Right cardiac atrium (tissue), 5 donors: ENCODE results near the gene TUBB4B. TPM values are rescaled to one million over a fixed set of nuclear protein-coding genes. Genes with fewer than 3 reads are reported as not detected.

Experiments
- ATAC-seq, 2 donors: fragments of 200-7000 bp; cut with Tn5 transposase; one replicate each; pipeline versions ENCODE4 v1.8.0 to v1.9.1; 2020; ENCODE audit warnings: moderate library complexity in 2 of 2, mild to moderate bottlenecking in 1 of 2
- DNase-seq, 3 donors: peaks; one replicate each; pipeline ENCODE4 v3.0.0-alpha.2; 2020
- H3K27ac ChIP-seq: one replicate; pipeline ENCODE4 v1.5.1; 2013; ENCODE audit warnings: mild to moderate bottlenecking, low read length, control low read depth, moderate library complexity
- H3K27me3 ChIP-seq: one replicate; pipeline ENCODE4 v1.6.1; 2013; ENCODE audit not compliant: control insufficient read depth, insufficient read depth
- H3K4me1 ChIP-seq: one replicate; pipeline ENCODE4 v1.6.1; 2013; ENCODE audit warnings: low read length; ENCODE audit not compliant: control insufficient read depth, insufficient read depth
- H3K4me3 ChIP-seq: one replicate; pipeline ENCODE4 v1.5.1; 2013; ENCODE audit warnings: low read length, control low read depth
- H3K9me3 ChIP-seq: one replicate; pipeline ENCODE4 v1.6.1; 2013; ENCODE audit warnings: low read length; ENCODE audit not compliant: control insufficient read depth
- WGBS: extraction: QIAGEN DNeasy Blood & Tissue Kit; methylation state at CpG from one replicate; pipeline ENCODE4 v1.1.7; 2013; 5-methylcytosine and 5-hydroxymethylcytosine counted together
- intact Hi-C, 4 donors: fragments of 100-400 bp; cut with DNase I; formaldehyde crosslinking; loops; one replicate each; pipeline versions ENCODE4 v1.11.0 to v1.14.0; 2022 to 2023
- polyA plus RNA-seq: library from polyadenylated mRNA; stranded (reverse); fragments of 200-250 nt; gene quantifications from one replicate; pipeline ENCODE4 v1.2.3, GENCODE V29; 2013
- total RNA-seq, 4 donors: library from RNA; stranded (reverse); fragmentation: NEBNext Ultra II Directional; extraction: Animal tissue kit (Norgen Biotek cat#: 25700); gene quantifications; one replicate each; pipeline ENCODE4 v1.2.1, GENCODE V29; 2021
- donor health status: healthy with polysubstance abuse.
- donor health status: DM: no; HTN: yes; CAD: no.
- donor health status: DM: no; HTN: no; CAD: no.
- donor health status: DM: no; HTN: yes; CAD: no; lungs with severe emphysema.
- donor health status: DM: yes; HTN: yes; CAD: no.

Gene TUBB4B
- total and polyA plus RNA-seq, 5 donors: 203 to 591 (median 432) TPM

DNA sequence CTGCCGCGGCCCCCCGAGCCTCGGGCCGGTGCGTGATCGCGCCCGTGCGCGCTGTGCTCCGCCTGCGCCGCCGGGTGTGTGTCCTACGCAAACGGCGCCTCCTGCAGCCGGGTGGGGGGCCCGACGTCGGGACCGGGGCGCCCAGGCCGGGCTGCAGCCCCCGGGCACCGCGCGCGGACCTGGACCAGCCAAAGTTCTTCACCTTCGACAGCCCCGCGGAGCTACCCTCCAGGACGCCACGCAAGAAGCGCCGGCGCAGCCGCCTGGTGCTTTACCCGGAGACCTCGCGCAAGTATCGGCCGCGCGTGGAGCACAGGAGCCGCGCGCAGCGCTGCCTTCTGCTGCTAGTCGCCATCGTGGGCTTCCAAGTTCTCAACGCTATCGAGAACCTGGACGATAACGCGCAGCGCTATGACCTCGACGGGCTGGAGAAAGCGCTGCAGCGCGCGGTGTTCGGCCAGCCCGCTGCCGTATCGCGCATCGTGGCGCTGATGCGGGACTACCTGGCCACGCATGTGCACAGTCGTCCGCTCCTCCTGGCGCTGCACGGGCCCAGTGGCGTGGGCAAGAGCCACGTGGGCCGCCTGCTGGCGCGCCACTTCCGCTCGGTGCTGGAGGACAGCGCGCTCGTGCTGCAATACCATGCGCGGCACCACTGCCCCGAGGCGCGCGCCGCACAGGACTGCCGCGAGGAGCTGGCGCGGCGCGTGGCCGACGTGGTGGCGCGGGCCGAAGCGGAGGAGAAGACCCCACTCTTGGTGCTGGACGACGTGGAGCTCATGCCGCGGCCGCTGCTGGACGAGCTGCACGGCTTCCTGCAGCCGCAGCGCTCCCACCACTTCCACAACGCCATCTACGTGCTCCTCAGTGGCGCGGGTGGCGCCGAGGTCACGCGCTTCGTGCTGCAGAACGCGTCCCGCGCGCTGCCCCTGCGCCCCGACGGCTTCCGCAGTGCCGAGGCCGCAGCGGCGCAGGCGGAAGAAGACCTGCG, 37.9 kb downstream of the TUBB4B start:
- DNase-seq (peak in 2 of 3 donors; percentile 27 to 61), ATAC-seq (no peak)
- Histone ChIP-seq H3K4me3 (peak overlapping the region; percentile 53), H3K9me3 (no peaks in the 10 kb centered on the region), H3K4me1 (peaks cover 5% of the 10 kb centered on the region), H3K27ac (peak overlapping the region; percentile 15), H3K27me3 (no peaks in the 10 kb centered on the region)
- intact Hi-C loops: no loop called here
- WGBS: 72% methylated on average over 139 of the region's 139 CpGs

DNA sequence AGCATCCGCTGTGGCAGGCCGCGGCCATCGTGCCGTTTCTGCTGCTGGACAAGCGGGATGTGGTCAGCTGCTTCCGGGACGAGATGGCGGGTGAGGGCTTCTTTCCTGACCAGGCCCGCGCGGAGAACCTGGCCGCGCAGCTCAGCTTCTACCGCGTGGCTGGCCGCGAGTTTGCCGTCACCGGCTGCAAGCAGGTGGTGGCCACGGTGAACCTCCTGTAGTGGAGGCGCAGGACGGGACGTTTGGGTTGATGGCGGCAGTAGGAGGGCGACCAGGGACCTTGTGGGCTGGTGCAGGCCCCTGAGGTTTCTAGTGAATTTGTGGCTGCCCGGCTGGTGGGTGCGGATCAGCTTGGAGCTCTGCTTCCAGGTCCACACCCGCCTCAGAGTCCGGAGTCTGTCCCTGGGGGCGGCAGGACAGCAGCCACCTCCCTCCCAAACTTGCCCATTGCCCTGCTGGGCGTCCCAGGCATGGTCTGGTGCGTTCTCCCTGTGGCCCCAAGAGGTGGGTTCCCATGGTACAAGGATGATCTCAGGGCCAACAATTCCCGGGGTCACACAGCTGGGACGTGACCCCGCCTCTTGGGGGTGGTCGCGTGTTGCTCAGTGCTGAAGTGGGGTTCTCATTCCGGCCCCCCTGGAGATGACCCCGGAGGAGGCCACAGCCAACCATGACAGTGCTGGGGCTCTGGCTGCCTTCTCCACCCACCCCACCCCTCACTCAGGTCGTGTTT, 38.8 kb downstream of the TUBB4B start:
- Histone ChIP-seq H3K4me3 (no peak overlapping the region), H3K4me1 (peaks cover 5% of the 10 kb centered on the region), H3K27me3 (no peaks in the 10 kb centered on the region), H3K9me3 (no peaks in the 10 kb centered on the region), H3K27ac (no peak overlapping the region)
- DNase-seq: peak in 1 of 3 donors; percentile 19
- 87% methylated on average over 41 of the region's 41 CpGs for WGBS
- intact Hi-C loops: no loop called here
- ATAC-seq: no peak

DNA sequence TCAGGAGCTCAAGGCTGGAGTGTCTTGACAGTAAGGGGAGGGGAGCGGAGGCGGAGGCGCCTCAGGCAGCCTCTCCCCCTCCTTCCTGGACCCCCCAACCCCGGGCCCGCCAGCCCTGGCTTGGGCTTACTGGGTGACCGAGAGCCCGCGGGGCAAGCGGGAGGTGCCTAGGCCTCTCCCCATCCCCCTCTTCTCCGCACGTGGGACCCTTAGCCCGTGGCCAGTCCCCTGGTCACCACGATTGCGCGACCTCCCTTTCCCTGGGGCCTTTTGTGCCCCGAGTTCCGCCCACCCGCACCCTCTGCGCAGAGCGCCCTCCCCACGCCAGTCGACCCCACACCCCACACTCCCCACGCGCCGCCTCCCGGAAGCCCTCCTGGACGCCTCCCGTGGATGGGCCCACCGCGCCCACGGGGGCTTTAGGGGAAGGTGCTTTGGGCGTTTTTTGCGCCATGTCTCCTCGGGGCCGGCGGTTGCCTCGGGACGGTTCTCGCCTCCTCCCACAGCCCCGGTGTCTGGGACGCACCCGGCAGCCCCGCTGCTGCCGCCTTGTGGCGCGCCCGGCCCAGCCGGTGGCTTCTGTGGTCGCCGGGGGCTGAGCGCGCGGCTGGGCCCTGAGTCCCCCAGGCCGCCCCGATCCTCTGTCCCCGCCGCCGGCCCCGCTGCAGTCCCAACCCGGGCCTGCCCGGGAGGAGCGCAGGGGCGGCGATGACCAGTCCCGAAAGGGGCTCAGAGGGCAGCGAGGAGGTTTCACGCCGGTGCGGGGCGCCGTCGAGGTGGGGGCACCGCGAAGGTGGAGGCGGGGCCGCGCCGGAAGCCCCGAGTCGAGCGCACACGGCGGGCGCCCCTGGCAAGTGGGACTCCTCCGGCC, 39.6 kb downstream of the TUBB4B start:
- DNase-seq: peak in 2 of 3 donors; percentile 33 to 73
- peaks cover 5% of the 10 kb centered on the region for H3K4me1 ChIP-seq
- 36% methylated on average over 85 of the region's 85 CpGs for WGBS
- no peaks in the 10 kb centered on the region for H3K9me3 ChIP-seq
- H3K27ac ChIP-seq: no peak overlapping the region
- no peaks in the 10 kb centered on the region for H3K27me3 ChIP-seq
- intact Hi-C loops: no loop called here
- no peak overlapping the region for H3K4me3 ChIP-seq
- ATAC-seq: no peak

DNA sequence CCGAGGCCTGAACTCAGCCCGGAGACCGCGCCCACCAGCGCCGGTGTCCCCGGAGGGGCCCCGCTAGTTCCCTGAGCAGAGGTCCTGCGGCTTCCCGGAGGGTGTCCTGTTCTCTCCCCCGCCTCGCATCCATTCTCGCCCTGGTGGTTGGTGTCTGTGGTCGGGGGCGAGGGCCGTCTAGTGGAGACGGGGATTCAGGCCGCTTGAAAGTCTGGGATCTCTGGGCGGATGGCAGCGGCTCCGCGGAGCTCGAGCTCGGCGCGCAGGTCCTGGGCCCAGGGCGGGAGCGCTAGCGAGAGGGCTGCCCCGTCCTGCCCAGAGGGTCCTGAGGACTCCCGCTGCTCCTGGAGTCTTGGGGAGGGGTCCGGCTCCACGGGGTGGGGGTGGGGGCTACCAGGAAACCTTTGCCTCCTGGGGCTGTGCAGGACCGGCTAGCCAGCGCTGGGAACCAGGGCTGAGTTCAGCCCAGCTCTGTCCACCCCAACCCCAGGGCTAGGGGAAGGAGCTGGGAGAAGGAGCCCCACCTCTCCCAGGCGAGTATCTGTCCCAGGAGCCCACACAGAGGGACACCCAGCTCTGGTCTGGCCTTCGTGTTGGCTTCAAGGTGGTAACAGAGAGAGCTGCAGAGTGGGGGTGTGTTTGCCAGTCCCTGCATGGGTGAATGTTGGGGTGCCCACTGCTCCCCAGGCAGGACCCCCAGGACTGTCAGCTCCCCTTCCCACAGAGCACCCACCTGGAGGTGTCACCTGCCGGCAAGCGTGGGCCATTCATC, 40.4 kb downstream of the TUBB4B start:
- H3K4me1 ChIP-seq: no peaks in the 10 kb centered on the region
- no peak overlapping the region for H3K4me3 ChIP-seq
- ATAC-seq (no peak), DNase-seq (no peak)
- no peaks in the 10 kb centered on the region for H3K9me3 ChIP-seq
- intact Hi-C loops: no loop called here
- no peak overlapping the region for H3K27ac ChIP-seq
- 56% methylated on average over 39 of the region's 39 CpGs for WGBS
- H3K27me3 ChIP-seq: no peaks in the 10 kb centered on the region

DNA sequence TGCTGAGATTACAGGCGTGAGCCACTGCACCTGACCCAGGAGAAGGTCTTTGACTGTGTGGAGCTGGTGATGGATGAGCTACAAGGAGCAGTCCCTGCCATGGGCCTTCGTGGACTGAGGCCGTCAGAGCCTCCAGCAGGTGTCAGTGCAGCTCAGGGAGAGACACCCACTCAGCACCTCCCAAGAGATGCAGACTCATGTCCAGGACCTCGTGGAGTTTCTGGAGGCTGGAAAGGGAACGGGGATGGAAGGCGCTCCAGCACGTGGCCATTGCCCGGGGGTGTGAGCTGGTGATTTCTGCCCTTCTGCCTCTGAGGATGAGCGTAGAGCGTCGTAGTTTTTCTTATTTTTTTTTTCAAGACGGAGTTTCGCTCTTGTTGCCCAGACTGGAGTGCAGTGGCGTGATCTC, 45.9 kb downstream of the TUBB4B start:
- WGBS: 52% methylated on average over 14 of the region's 14 CpGs
- intact Hi-C loops: no loop called here
- Histone ChIP-seq H3K9me3 (no peaks in the 10 kb centered on the region), H3K27ac (no peak overlapping the region), H3K4me3 (no peak overlapping the region), H3K27me3 (no peaks in the 10 kb centered on the region), H3K4me1 (no peaks in the 10 kb centered on the region)
- peak; percentile 90 to 91 for ATAC-seq
- DNase-seq: peak; percentile 52 to 74 (median 66)

DNA sequence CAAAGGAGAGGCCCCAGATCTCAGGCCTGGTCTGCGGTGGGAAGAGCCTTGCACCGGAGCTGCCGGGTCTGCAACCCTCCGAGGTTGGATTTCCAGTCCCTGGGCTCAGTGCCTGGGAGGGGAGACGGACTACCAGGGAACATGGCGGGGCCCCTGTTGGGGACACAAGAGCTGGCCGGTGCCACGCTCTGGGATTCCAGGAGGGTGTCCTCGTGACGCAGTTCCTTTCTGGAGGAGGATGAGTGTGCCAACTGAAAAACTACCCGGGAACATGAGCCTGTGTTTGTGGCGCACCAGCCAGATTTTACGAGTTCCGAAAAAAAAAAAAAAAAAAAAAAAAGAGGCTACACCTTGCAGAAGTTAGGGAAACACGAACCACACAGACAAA, 52.0 kb downstream of the TUBB4B start:
- WGBS: 74% methylated on average over 15 of the region's 15 CpGs
- ATAC-seq (no peak), DNase-seq (peak in 2 of 3 donors; percentile 33 to 46)
- H3K4me1 ChIP-seq: no peaks in the 10 kb centered on the region
- intact Hi-C loops: loop anchor here in 2 of 4 donors (10.0 kb wide), 1 partner anchor 232 kb away; no protein-coding TSS in a partner anchor
- H3K27ac ChIP-seq: no peak overlapping the region
- H3K27me3 ChIP-seq: no peaks in the 10 kb centered on the region
- H3K4me3 ChIP-seq: no peak overlapping the region
- H3K9me3 ChIP-seq: no peaks in the 10 kb centered on the region

Other genes with a start within 250 kb of the TUBB4B start
- 10 to 100 TPM; 24.8 to 30.4 (median 27.6) TPM for gene PAXX, start 248.9 kb upstream of the TUBB4B start, total RNA-seq
- 44.5 TPM for gene PAXX, start 248.9 kb upstream of the TUBB4B start, polyA plus RNA-seq
- 1 to 10 TPM; 2.8 to 6.2 (median 4.8) TPM for gene CLIC3, start 244.7 kb upstream of the TUBB4B start, total RNA-seq
- 6.2 TPM for gene CLIC3, start 244.7 kb upstream of the TUBB4B start, polyA plus RNA-seq
- 10 to 100 TPM; 32.2 to 42.4 (median 39.3) TPM for gene ABCA2, start 213.1 kb upstream of the TUBB4B start, total RNA-seq
- 40.4 TPM for gene ABCA2, start 213.1 kb upstream of the TUBB4B start, polyA plus RNA-seq
- under 1 TPM in 3 of 4 donors, not detected in 1; 0.09 to 0.24 (median 0.20) TPM for gene FUT7, start 209.2 kb upstream of the TUBB4B start, total RNA-seq
- gene FUT7, start 209.2 kb upstream of the TUBB4B start, polyA plus RNA-seq: 0.07 TPM
- 10 to 100 TPM; 68.3 to 81.0 (median 71.4) TPM for gene NPDC1, start 195.1 kb upstream of the TUBB4B start, total RNA-seq
- 69.7 TPM for gene NPDC1, start 195.1 kb upstream of the TUBB4B start, polyA plus RNA-seq
- 1 to 10 TPM in 3 of 4 donors, under 1 TPM in 1; 0.92 to 2.9 (median 1.4) TPM for gene ENTPD2, start 187.2 kb upstream of the TUBB4B start, total RNA-seq
- 2.1 TPM for gene ENTPD2, start 187.2 kb upstream of the TUBB4B start, polyA plus RNA-seq
- gene SAPCD2, start 170.7 kb upstream of the TUBB4B start, total RNA-seq: under 1 TPM; 0.08 to 0.63 (median 0.28) TPM
- 0.18 TPM for gene SAPCD2, start 170.7 kb upstream of the TUBB4B start, polyA plus RNA-seq
- 10 to 100 TPM in 3 of 4 donors, 1 to 10 TPM in 1; 9.8 to 14.0 (median 12.4) TPM for gene UAP1L1, start 163.8 kb upstream of the TUBB4B start, total RNA-seq
- 10.1 TPM for gene UAP1L1, start 163.8 kb upstream of the TUBB4B start, polyA plus RNA-seq
- 10 to 100 TPM; 23.9 to 31.3 (median 28.1) TPM for gene MAN1B1, start 154.3 kb upstream of the TUBB4B start, total RNA-seq
- gene MAN1B1, start 154.3 kb upstream of the TUBB4B start, polyA plus RNA-seq: 24.8 TPM
- 100 to 1,000 TPM; 211 to 288 (median 239) TPM for gene DPP7, start 126.6 kb upstream of the TUBB4B start, total RNA-seq
- gene DPP7, start 126.6 kb upstream of the TUBB4B start, polyA plus RNA-seq: 252 TPM
- under 1 TPM in 1 of 4 donors, not detected in 3; 0.08 TPM for gene GRIN1, start 102.1 kb upstream of the TUBB4B start, total RNA-seq
- 0.09 TPM for gene GRIN1, start 102.1 kb upstream of the TUBB4B start, polyA plus RNA-seq
- not detected for gene LRRC26, start 71.2 kb upstream of the TUBB4B start, total RNA-seq
- gene LRRC26, start 71.2 kb upstream of the TUBB4B start, polyA plus RNA-seq: not detected
- not detected for gene TMEM210, start 69.2 kb upstream of the TUBB4B start, total RNA-seq
- not detected for gene TMEM210, start 69.2 kb upstream of the TUBB4B start, polyA plus RNA-seq
- gene ANAPC2, start 52.7 kb upstream of the TUBB4B start, total RNA-seq: 10 to 100 TPM; 31.9 to 45.7 (median 37.4) TPM
- gene ANAPC2, start 52.7 kb upstream of the TUBB4B start, polyA plus RNA-seq: 26.6 TPM
- gene SSNA1, start 52.6 kb upstream of the TUBB4B start, total RNA-seq: 10 to 100 TPM; 43.2 to 57.8 (median 48.3) TPM
- gene SSNA1, start 52.6 kb upstream of the TUBB4B start, polyA plus RNA-seq: 86.4 TPM
- gene TPRN, start 40.5 kb upstream of the TUBB4B start, total RNA-seq: 10 to 100 TPM in 1 of 4 donors, 1 to 10 TPM in 3; 5.4 to 13.9 (median 8.9) TPM
- gene TPRN, start 40.5 kb upstream of the TUBB4B start, polyA plus RNA-seq: 4.8 TPM
- 10 to 100 TPM; 28.9 to 41.3 (median 39.9) TPM for gene TMEM203, start 35.6 kb upstream of the TUBB4B start, total RNA-seq
- gene TMEM203, start 35.6 kb upstream of the TUBB4B start, polyA plus RNA-seq: 47.5 TPM
- 1 to 10 TPM; 5.1 to 7.9 (median 5.9) TPM for gene NDOR1, start 35.6 kb upstream of the TUBB4B start, total RNA-seq
- 5.2 TPM for gene NDOR1, start 35.6 kb upstream of the TUBB4B start, polyA plus RNA-seq
- 10 to 100 TPM; 17.7 to 25.9 (median 23.7) TPM for gene RNF208, start 19.0 kb upstream of the TUBB4B start, total RNA-seq
- 36.0 TPM for gene RNF208, start 19.0 kb upstream of the TUBB4B start, polyA plus RNA-seq
- under 1 TPM in 1 of 4 donors, not detected in 3; 0.17 TPM for gene CYSRT1, start 16.1 kb upstream of the TUBB4B start, total RNA-seq
- 0.32 TPM for gene CYSRT1, start 16.1 kb upstream of the TUBB4B start, polyA plus RNA-seq
- not detected for gene RNF224, start 13.8 kb upstream of the TUBB4B start, total RNA-seq
- gene RNF224, start 13.8 kb upstream of the TUBB4B start, polyA plus RNA-seq: 0.09 TPM
- gene SLC34A3, start 10.4 kb upstream of the TUBB4B start, total RNA-seq: not detected
- not detected for gene SLC34A3, start 10.4 kb upstream of the TUBB4B start, polyA plus RNA-seq
- under 1 TPM in 3 of 4 donors, not detected in 1; 0.31 to 0.46 (median 0.32) TPM for gene STPG3, start 10.0 kb downstream of the TUBB4B start, total RNA-seq
- gene STPG3, start 10.0 kb downstream of the TUBB4B start, polyA plus RNA-seq: 0.23 TPM
- 10 to 100 TPM; 34.8 to 38.6 (median 37.1) TPM for gene NELFB, start 14.0 kb downstream of the TUBB4B start, total RNA-seq
- 33.8 TPM for gene NELFB, start 14.0 kb downstream of the TUBB4B start, polyA plus RNA-seq
- 10 to 100 TPM; 10.9 to 17.2 (median 13.1) TPM for gene TOR4A, start 36.4 kb downstream of the TUBB4B start, total RNA-seq
- 6.2 TPM for gene TOR4A, start 36.4 kb downstream of the TUBB4B start, polyA plus RNA-seq
- gene NRARP, start 61.0 kb downstream of the TUBB4B start, total RNA-seq: 10 to 100 TPM in 1 of 4 donors, 1 to 10 TPM in 3; 4.5 to 14.5 (median 7.9) TPM
- 4.2 TPM for gene NRARP, start 61.0 kb downstream of the TUBB4B start, polyA plus RNA-seq
- gene EXD3, start 181.9 kb downstream of the TUBB4B start, total RNA-seq: 10 to 100 TPM in 2 of 4 donors, 1 to 10 TPM in 2; 7.9 to 13.4 (median 11.1) TPM
- gene EXD3, start 181.9 kb downstream of the TUBB4B start, polyA plus RNA-seq: 14.6 TPM
- gene NOXA1, start 182.1 kb downstream of the TUBB4B start, total RNA-seq: 1 to 10 TPM; 3.1 to 7.5 (median 4.5) TPM
- gene NOXA1, start 182.1 kb downstream of the TUBB4B start, polyA plus RNA-seq: 4.3 TPM
- not detected for gene ENTPD8, start 200.1 kb downstream of the TUBB4B start, total RNA-seq
- not detected for gene ENTPD8, start 200.1 kb downstream of the TUBB4B start, polyA plus RNA-seq
- gene NSMF, start 218.0 kb downstream of the TUBB4B start, total RNA-seq: 10 to 100 TPM; 12.4 to 21.5 (median 18.6) TPM
- 25.5 TPM for gene NSMF, start 218.0 kb downstream of the TUBB4B start, polyA plus RNA-seq